HK-2 (cell line): ENCODE results near the gene PARVB.

Experiments used
- DNase-seq: peaks from one replicate; pipeline ENCODE4 v3.0.0-alpha.2; 2018; ENCODE audit not compliant: unreplicated experiment

Gene PARVB

GRCh38 chr22:44133161-44133560 is 109.1 kb downstream of the PARVB start:
- no peak for DNase-seq

GRCh38 chr22:44133901-44134571 is 109.9 kb downstream of the PARVB start:
- no peak for DNase-seq

- no peak for DNase-seq
Observed at GRCh38 chr22:44136112-44136511, 112.0 kb downstream of the PARVB start.

GRCh38 chr22:44136786-44137185 is 112.7 kb downstream of the PARVB start:
- DNase-seq, result no peak

GRCh38 chr22:44137415-44137814 is 113.3 kb downstream of the PARVB start:
- DNase-seq, result no peak

GRCh38 chr22:44139773-44140172 is 115.7 kb downstream of the PARVB start:
- DNase-seq, result no peak

GRCh38 chr22:44142421-44143104 is 118.5 kb downstream of the PARVB start:
- no peak for DNase-seq

- no peak for DNase-seq
Observed at GRCh38 chr22:44143105-44143474, 119.0 kb downstream of the PARVB start.

- DNase-seq, result no peak
Observed at GRCh38 chr22:44143579-44143978, 119.5 kb downstream of the PARVB start.

- DNase-seq, result no peak
Observed at GRCh38 chr22:44144046-44144569, 120.0 kb downstream of the PARVB start.

- no peak for DNase-seq
Observed at GRCh38 chr22:44145544-44145943, 121.4 kb downstream of the PARVB start.

GRCh38 chr22:44146088-44146861 is 122.2 kb downstream of the PARVB start:
- no peak for DNase-seq

GRCh38 chr22:44147008-44147645 is 123.0 kb downstream of the PARVB start:
- no peak for DNase-seq

- DNase-seq, result peak; percentile 19
Observed at GRCh38 chr22:44147821-44148574, 123.9 kb downstream of the PARVB start.

- peak; percentile 14 for DNase-seq
Observed at GRCh38 chr22:44151676-44152075, 127.6 kb downstream of the PARVB start.

- no peak for DNase-seq
Observed at GRCh38 chr22:44153710-44154109, 129.6 kb downstream of the PARVB start.

- peak; percentile 21 for DNase-seq
Observed at GRCh38 chr22:44154436-44154942, 130.4 kb downstream of the PARVB start.

GRCh38 chr22:44155115-44155514 is 131.0 kb downstream of the PARVB start:
- DNase-seq, result no peak

GRCh38 chr22:44157916-44158618 is 134.0 kb downstream of the PARVB start:
- no peak for DNase-seq

- DNase-seq, result no peak
Observed at GRCh38 chr22:44158816-44159215, 134.7 kb downstream of the PARVB start.
